PC-3 (cell line): ENCODE data around the gene DPY19L3. TPM values are rescaled to one million over a fixed set of nuclear protein-coding genes. Genes with fewer than 3 reads are reported as not detected.

Experiments used
- ATAC-seq: fragments of 200-7000 bp; cut with Tn5 transposase; 2 replicates; pipeline ENCODE4 v1.9.1; 2020; ENCODE audit warnings: mild to moderate bottlenecking, moderate library complexity
- Bru-seq: library from RNA; stranded (reverse); fragments of 400-500 nt; gene quantifications from one replicate; lab custom pipeline; 2021; lab: Mats Ljungman, UMichigan
- BruChase-seq, 2 experiments: library from RNA; stranded (reverse); fragments of 400-500 nt; gene quantifications; one replicate each; lab custom pipeline; 2021; lab: Mats Ljungman, UMichigan
- BruUV-seq: library from RNA; stranded (reverse); fragments of 400-500 nt; replicated peaks from 2 replicates; lab custom pipeline; 2021; lab: Mats Ljungman, UMichigan
- CTCF ChIA-PET: fragments of 300-600 bp; sonication (Branson Sonifier 250); formaldehyde crosslinking; loops from one replicate; lab custom pipeline; 2022; ENCODE audit warnings: antibody characterized with exemption; lab: Charles Lee
- POLR2A ChIA-PET: fragments of 300-600 bp; sonication (Branson Sonifier 250); formaldehyde crosslinking; loops from one replicate; lab custom pipeline; 2022; ENCODE audit warnings: antibody characterized with exemption; ENCODE audit not compliant: unreplicated experiment; lab: Charles Lee
- DNase-seq: peaks from one replicate; pipeline ENCODE4 v3.0.0-alpha.2; 2015
- H2AFZ ChIP-seq: fragments of 300-600 bp; sonication (generic); 2 replicates; pipeline ENCODE4 v1.6.0; 2016; ENCODE audit warnings: antibody characterized with exemption, low read length
- H3F3A ChIP-seq: fragments of 300-600 bp; sonication (generic); one replicate; pipeline ENCODE4 v1.6.0; 2017; ENCODE audit warnings: antibody characterized with exemption, low read length, control low read depth, mild to moderate bottlenecking; ENCODE audit not compliant: unreplicated experiment
- H3K27ac ChIP-seq: fragments of 300-600 bp; sonication (generic); 2 replicates; pipeline ENCODE4 v1.5.1; 2016; ENCODE audit warnings: mild to moderate bottlenecking, low read length
- H3K27me3 ChIP-seq: fragments of 300-600 bp; sonication (generic); 2 replicates; pipeline ENCODE4 v1.6.1; 2016; ENCODE audit warnings: low read length, mixed read lengths
- H3K36me3 ChIP-seq: fragments of 300-600 bp; sonication (generic); 2 replicates; pipeline ENCODE4 v1.6.1; 2016; ENCODE audit warnings: low read depth, mixed run types, low read length, mixed read lengths
- H3K4me1 ChIP-seq: fragments of 300-600 bp; sonication (generic); 2 replicates; pipeline ENCODE4 v1.5.1; 2016; ENCODE audit warnings: low read length; ENCODE audit not compliant: insufficient read depth
- H3K4me2 ChIP-seq: fragments of 300-600 bp; sonication (generic); 2 replicates; pipeline ENCODE4 v1.6.0; 2016; ENCODE audit warnings: low read length
- H3K4me3 ChIP-seq: fragments of 300-600 bp; sonication (generic); 2 replicates; pipeline ENCODE4 v1.5.1; 2016; ENCODE audit warnings: mild to moderate bottlenecking, low read length, mixed read lengths
- H3K79me2 ChIP-seq: fragments of 300-600 bp; sonication (generic); 2 replicates; pipeline ENCODE4 v1.6.1; 2017; ENCODE audit warnings: low read length, mixed read lengths
- H3K9ac ChIP-seq: fragments of 300-600 bp; sonication (generic); 2 replicates; pipeline ENCODE4 v1.6.0; 2016; ENCODE audit warnings: mild to moderate bottlenecking, low read length
- H3K9me2 ChIP-seq: fragments of 300-600 bp; sonication (generic); replicated peaks from 2 replicates; pipeline ENCODE4 v1.6.1; 2016; ENCODE audit warnings: mixed run types, low read length, mixed read lengths
- H3K9me3 ChIP-seq: fragments of 300-600 bp; sonication (generic); 2 replicates; pipeline ENCODE4 v1.6.1; 2016; ENCODE audit warnings: low read length, mixed read lengths
- H4K20me1 ChIP-seq: fragments of 300-600 bp; sonication (generic); 2 replicates; pipeline ENCODE4 v1.6.1; 2016; ENCODE audit warnings: low read length, mixed read lengths
- EZH2 ChIP-seq: fragments of 300-600 bp; sonication (generic); IDR thresholded peaks from one replicate; pipeline ENCODE4 v1.6.1; 2017; ENCODE audit warnings: antibody characterized with exemption, mild to moderate bottlenecking, low read length; ENCODE audit not compliant: unreplicated experiment
- EZH2phosphoT487 ChIP-seq: fragments of 300-600 bp; sonication (generic); IDR thresholded peaks from 2 replicates; pipeline ENCODE4 v1.6.1; 2018; ENCODE audit warnings: mild to moderate bottlenecking, antibody characterized with exemption, low read length, borderline replicate concordance
- intact Hi-C: fragments of 100-400 bp; cut with micrococcal nuclease; formaldehyde crosslinking; loops from 2 replicates; pipeline ENCODE4 v1.9.0; 2023
- long read RNA-seq: library from polyadenylated mRNA; unstranded; transcript quantifications from one replicate; pipeline ENCODE4 v2.0.0, GENCODE V29; 2021; ENCODE audit not compliant: unreplicated experiment
- total RNA-seq: library from RNA; depleted of rRNA; stranded (reverse); fragments of >200 nt; gene quantifications from 2 replicates; pipeline ENCODE4 v1.2.3, GENCODE V29; 2014; rRNA removed
- TF ChIP-seq, protein P1 (sequence below): fragments of 300-600 bp; sonication (generic); conservative IDR thresholded peaks from 2 replicates; pipeline ENCODE4 v1.5.1; 2017; ENCODE audit warnings: antibody characterized with exemption, low read depth, mild to moderate bottlenecking, low read length

DPY19L3 gene, protein sequence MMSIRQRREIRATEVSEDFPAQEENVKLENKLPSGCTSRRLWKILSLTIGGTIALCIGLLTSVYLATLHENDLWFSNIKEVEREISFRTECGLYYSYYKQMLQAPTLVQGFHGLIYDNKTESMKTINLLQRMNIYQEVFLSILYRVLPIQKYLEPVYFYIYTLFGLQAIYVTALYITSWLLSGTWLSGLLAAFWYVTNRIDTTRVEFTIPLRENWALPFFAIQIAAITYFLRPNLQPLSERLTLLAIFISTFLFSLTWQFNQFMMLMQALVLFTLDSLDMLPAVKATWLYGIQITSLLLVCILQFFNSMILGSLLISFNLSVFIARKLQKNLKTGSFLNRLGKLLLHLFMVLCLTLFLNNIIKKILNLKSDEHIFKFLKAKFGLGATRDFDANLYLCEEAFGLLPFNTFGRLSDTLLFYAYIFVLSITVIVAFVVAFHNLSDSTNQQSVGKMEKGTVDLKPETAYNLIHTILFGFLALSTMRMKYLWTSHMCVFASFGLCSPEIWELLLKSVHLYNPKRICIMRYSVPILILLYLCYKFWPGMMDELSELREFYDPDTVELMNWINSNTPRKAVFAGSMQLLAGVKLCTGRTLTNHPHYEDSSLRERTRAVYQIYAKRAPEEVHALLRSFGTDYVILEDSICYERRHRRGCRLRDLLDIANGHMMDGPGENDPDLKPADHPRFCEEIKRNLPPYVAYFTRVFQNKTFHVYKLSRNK
- total RNA-seq (4.0 and 4.4 TPM in 2 replicates), Bru-seq, nascent RNA (percentile 62 among the genes with signal in this experiment), BruChase-seq, experiment 1, labeled RNA remaining after a 6-hour chase (percentile 57 among the genes with signal in this experiment), BruChase-seq, experiment 2, labeled RNA remaining after a 2-hour chase (percentile 65 among the genes with signal in this experiment)
- long read RNA-seq, full-length matches to known transcripts: 2 of 11 reads
- long read RNA-seq, partial matches to known transcripts: 2 of 11 reads
- long read RNA-seq, other reads (novel, unspliced or antisense): 7 of 11 reads

DNA sequence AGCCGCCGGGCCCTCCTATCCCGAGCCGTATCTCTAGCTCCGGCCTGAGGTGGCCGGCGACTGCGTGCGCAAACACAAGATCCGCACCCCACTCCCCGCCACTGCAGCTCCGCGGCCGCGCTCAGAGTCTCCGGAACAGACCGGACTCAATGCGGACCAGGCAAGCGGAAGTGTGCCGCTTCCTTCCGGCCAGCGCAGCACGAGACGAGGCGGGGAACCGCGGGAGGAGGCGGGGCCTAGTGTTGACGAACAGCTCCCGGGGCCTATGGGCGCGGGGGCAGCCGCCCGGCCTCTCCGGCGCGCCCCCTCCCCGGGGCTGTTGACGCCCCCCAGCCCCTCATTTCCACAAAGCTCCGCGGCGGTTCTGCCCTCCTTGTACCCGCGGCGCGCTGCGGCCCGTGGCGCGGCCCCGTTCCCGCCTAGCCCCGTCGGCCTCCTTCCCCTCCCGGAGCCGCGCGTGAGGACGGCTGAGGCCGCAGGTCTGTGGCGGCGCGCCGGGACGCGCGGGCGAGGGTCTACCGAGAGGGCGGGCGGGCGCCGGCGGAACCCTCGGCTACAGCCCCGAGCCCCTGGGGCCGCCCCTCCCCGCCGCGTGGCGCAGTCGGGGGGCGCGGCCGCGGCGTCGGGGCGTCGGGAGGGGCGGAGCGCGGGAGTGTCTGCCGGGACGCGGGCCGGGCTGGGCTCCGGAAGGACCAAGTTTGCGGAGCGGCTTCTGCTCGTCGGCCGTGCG is at the start of gene DPY19L3:
TSS of gene DPY19L3 (plus strand) at position 340 of the 730 bp plus-strand sequence. CDS start 2,484 bp downstream, outside the sequence.
- Histone ChIP-seq H3K4me1 (peaks cover 18% of the 10 kb centered on the region), H3K79me2 (peaks cover 19% of the 10 kb centered on the region), H3K9ac (peak within 1 kb of the TSS; percentile 97), H3K27me3 (no peaks in the 10 kb centered on the region), H3K9me3 (no peaks in the 10 kb centered on the region), H3K27ac (peak within 1 kb of the TSS; percentile 70), H3K4me3 (peak within 1 kb of the TSS; percentile 87), H3K36me3 (no peaks in the 10 kb centered on the region), H2AFZ (peak within 1 kb of the TSS; percentile 84), H3F3A (no peaks in the 10 kb centered on the region), H4K20me1 (no peaks in the 10 kb centered on the region), H3K4me2 (peak within 1 kb of the TSS; percentile 96), H3K9me2 (no peaks in the 10 kb centered on the region)
- ATAC-seq (peak; percentile 92), DNase-seq (peak; percentile 83)
- no peak for TF ChIP-seq EZH2
- TF ChIP-seq, protein P1, sequence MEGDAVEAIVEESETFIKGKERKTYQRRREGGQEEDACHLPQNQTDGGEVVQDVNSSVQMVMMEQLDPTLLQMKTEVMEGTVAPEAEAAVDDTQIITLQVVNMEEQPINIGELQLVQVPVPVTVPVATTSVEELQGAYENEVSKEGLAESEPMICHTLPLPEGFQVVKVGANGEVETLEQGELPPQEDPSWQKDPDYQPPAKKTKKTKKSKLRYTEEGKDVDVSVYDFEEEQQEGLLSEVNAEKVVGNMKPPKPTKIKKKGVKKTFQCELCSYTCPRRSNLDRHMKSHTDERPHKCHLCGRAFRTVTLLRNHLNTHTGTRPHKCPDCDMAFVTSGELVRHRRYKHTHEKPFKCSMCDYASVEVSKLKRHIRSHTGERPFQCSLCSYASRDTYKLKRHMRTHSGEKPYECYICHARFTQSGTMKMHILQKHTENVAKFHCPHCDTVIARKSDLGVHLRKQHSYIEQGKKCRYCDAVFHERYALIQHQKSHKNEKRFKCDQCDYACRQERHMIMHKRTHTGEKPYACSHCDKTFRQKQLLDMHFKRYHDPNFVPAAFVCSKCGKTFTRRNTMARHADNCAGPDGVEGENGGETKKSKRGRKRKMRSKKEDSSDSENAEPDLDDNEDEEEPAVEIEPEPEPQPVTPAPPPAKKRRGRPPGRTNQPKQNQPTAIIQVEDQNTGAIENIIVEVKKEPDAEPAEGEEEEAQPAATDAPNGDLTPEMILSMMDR: no peak
- ChIA-PET CTCF (no interaction called here), POLR2A (interaction anchor here (0.6 kb wide), 1 partner anchor 110 kb away, joined by 5 read pairs; no protein-coding TSS in a partner anchor)
- intact Hi-C loops: loop anchor here (5.0 kb wide), 1 partner anchor 58 kb away; the partner anchor contains the start of gene ZNF507
- no TSS peak for BruUV-seq

DNA sequence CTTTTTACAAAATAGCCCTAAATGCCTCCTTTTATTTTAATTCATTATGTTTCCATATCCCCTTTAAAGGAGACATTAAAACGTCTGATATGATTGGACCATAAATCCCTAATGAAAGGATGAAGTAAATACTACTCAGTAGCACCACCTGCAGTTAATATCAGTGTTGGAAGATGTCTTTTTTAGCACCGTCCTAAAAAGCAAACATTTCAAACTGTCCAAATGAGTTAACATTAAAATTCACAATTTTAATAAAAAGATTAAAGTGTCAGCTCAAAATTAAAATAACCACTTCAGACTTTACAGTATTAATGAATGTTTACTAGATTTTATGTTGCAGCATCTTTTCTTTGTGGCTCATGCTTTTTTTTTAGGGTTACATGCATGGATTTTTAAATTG is 47.9 kb upstream of the DPY19L3 start:
- no TSS peak for BruUV-seq
- POLR2A ChIA-PET: interaction anchor here (0.7 kb wide), 1 partner anchor 17 kb away, joined by 8 read pairs; no protein-coding TSS in a partner anchor

More for the DNA sequence above, 47.9 kb upstream of the DPY19L3 start:
- peak; percentile 36 for DNase-seq
- no peak overlapping the region for H3K4me3 ChIP-seq
- no peak overlapping the region for H3K9ac ChIP-seq
- no peak overlapping the region for H3K27ac ChIP-seq
- H3K9me3 ChIP-seq: no peaks in the 10 kb centered on the region
- no peaks in the 10 kb centered on the region for H4K20me1 ChIP-seq
- no peaks in the 10 kb centered on the region for H3K9me2 ChIP-seq
- TF ChIP-seq, protein P1: peak; percentile 64
- no peak for TF ChIP-seq EZH2phosphoT487
- intact Hi-C loops: no loop called here
- ATAC-seq: no peak
- H3K27me3 ChIP-seq: no peaks in the 10 kb centered on the region
- H3F3A ChIP-seq: no peaks in the 10 kb centered on the region
- peaks cover 16% of the 10 kb centered on the region for H3K4me1 ChIP-seq
- no peak overlapping the region for H2AFZ ChIP-seq
- peaks cover 42% of the 10 kb centered on the region for H3K79me2 ChIP-seq
- H3K36me3 ChIP-seq: peaks cover 44% of the 10 kb centered on the region
- CTCF ChIA-PET: no interaction called here
- H3K4me2 ChIP-seq: no peak overlapping the region
